ENCODE results near the gene NEURL1B. TPM values are rescaled to one million over a fixed set of nuclear protein-coding genes. Genes with fewer than 3 reads are reported as not detected.

Gene NEURL1B
- total and polyA plus RNA-seq, 10 donors: 0.26 to 2.5 (median 1.2) TPM

- H3K4me3 ChIP-seq: no peak overlapping the region
- DNase-seq: no peak
- no peak for TF ChIP-seq POLR2A (IDR thresholded peaks at IDR 0.05)
- no peak for TF ChIP-seq POLR2AphosphoS5 (IDR thresholded peaks at IDR 0.05)
- TF ChIP-seq CTCF (IDR thresholded peaks at IDR 0.05 in 8 of 11, conservative IDR thresholded peaks at IDR 0.05 in 3 of 11): no peak
- WGBS, 5 donors: 87 to 93% (median 91%) methylated on average over 5 of the region's 5 CpGs
- H3K4me1 ChIP-seq: no peaks in the 10 kb centered on the region
- H3K27me3 ChIP-seq (replicated peaks in 1 of 7): peaks cover 0 to 17% (median 0%) of the 10 kb centered on the region in 7 donors
- H3K27ac ChIP-seq: no peak overlapping the region
- no peaks in the 10 kb centered on the region for H3K36me3 ChIP-seq
- intact Hi-C loops (cut with DNase I; ENCODE audit: low total_unique reads): no loop called here
- no peaks in the 10 kb centered on the region for H3K9me3 ChIP-seq
Measured at GRCh38 chr5:172630082-172630481, 11.0 kb upstream of the NEURL1B start.

GRCh38 chr5:172630482-172630881 is 10.6 kb upstream of the NEURL1B start:
- 82 to 94% (median 87%) methylated on average over 6 of the region's 6 CpGs for WGBS, 5 donors
- Histone ChIP-seq H3K9me3 (no peaks in the 10 kb centered on the region), H3K4me1 (no peaks in the 10 kb centered on the region), H3K4me3 (no peak overlapping the region), H3K27me3 (replicated peaks in 1 of 7) (peaks cover 0 to 19% (median 0%) of the 10 kb centered on the region in 7 donors), H3K36me3 (no peaks in the 10 kb centered on the region), H3K27ac (no peak overlapping the region)
- no peak for DNase-seq
- TF ChIP-seq POLR2AphosphoS5 (IDR thresholded peaks at IDR 0.05): no peak
- TF ChIP-seq CTCF (IDR thresholded peaks at IDR 0.05 in 8 of 11, conservative IDR thresholded peaks at IDR 0.05 in 3 of 11): no peak
- TF ChIP-seq POLR2A (IDR thresholded peaks at IDR 0.05): no peak
- intact Hi-C loops (cut with DNase I; ENCODE audit: low total_unique reads): no loop called here

GRCh38 chr5:172630986-172631385 is 10.1 kb upstream of the NEURL1B start:
- WGBS, 5 donors: 70 to 90% (median 83%) methylated on average over 5 to 6 of the region's 6 CpGs
- Histone ChIP-seq H3K4me1 (no peaks in the 10 kb centered on the region), H3K36me3 (no peaks in the 10 kb centered on the region), H3K9me3 (no peaks in the 10 kb centered on the region), H3K27ac (no peak overlapping the region), H3K4me3 (no peak overlapping the region), H3K27me3 (replicated peaks in 1 of 7) (peaks cover 0 to 22% (median 0%) of the 10 kb centered on the region in 7 donors)
- no peak for DNase-seq
- intact Hi-C loops (cut with DNase I; ENCODE audit: low total_unique reads): no loop called here
- TF ChIP-seq CTCF (IDR thresholded peaks at IDR 0.05 in 8 of 11, conservative IDR thresholded peaks at IDR 0.05 in 3 of 11): no peak
- no peak for TF ChIP-seq POLR2A (IDR thresholded peaks at IDR 0.05)
- TF ChIP-seq POLR2AphosphoS5 (IDR thresholded peaks at IDR 0.05): no peak

GRCh38 chr5:172632346-172633092 is 8.5 kb upstream of the NEURL1B start:
- TF ChIP-seq CTCF (IDR thresholded peaks at IDR 0.05 in 8 of 11, conservative IDR thresholded peaks at IDR 0.05 in 3 of 11): no peak
- TF ChIP-seq POLR2A (IDR thresholded peaks at IDR 0.05): no peak
- no peak for TF ChIP-seq POLR2AphosphoS5 (IDR thresholded peaks at IDR 0.05)
- Histone ChIP-seq H3K4me1 (no peaks in the 10 kb centered on the region), H3K27ac (no peak overlapping the region), H3K36me3 (no peaks in the 10 kb centered on the region), H3K27me3 (replicated peaks in 1 of 7) (peaks cover 0 to 37% (median 3%) of the 10 kb centered on the region in 7 donors), H3K9me3 (no peaks in the 10 kb centered on the region), H3K4me3 (no peak overlapping the region)
- 80 to 96% (median 89%) methylated on average over 4 to 6 of the region's 6 CpGs for WGBS, 5 donors
- intact Hi-C loops (cut with DNase I; ENCODE audit: low total_unique reads): no loop called here
- DNase-seq: no peak

All from spleen (tissue), 11 donors.